ENCODE measurements around the gene ZBTB46. TPM values are rescaled to one million over a fixed set of nuclear protein-coding genes. Genes with fewer than 3 reads are reported as not detected.
A peak's percentile ranks its signal among the peaks of the same experiment; 100 is the strongest.

The ZBTB46 gene
- total RNA-seq, 1 donor from 2014 or later = 3.5 TPM

- no peak for DNase-seq (ENCODE audit: low read depth)
Observed at GRCh38 chr20:63746751-63747315, 84.2 kb downstream of the ZBTB46 start.

- DNase-seq (ENCODE audit: low read depth) = no peak
Observed at GRCh38 chr20:63745961-63746731, 84.9 kb downstream of the ZBTB46 start.

- DNase-seq (ENCODE audit: low read depth) = no peak
Observed at GRCh38 chr20:63745424-63745805, 85.6 kb downstream of the ZBTB46 start.

- no peak for DNase-seq (ENCODE audit: low read depth)
Observed at GRCh38 chr20:63744574-63745423, 86.3 kb downstream of the ZBTB46 start.

- no peak for DNase-seq (ENCODE audit: low read depth)
Observed at GRCh38 chr20:63744158-63744557, 86.9 kb downstream of the ZBTB46 start.

GRCh38 chr20:63743210-63743970 is 87.7 kb downstream of the ZBTB46 start:
- no peak for DNase-seq (ENCODE audit: low read depth)

- DNase-seq (ENCODE audit: low read depth) = no peak
Observed at GRCh38 chr20:63742381-63743024, 88.6 kb downstream of the ZBTB46 start.

GRCh38 chr20:63741676-63742380 is 89.2 kb downstream of the ZBTB46 start:
- DNase-seq (ENCODE audit: low read depth) = no peak

- DNase-seq (ENCODE audit: low read depth) = no peak
Observed at GRCh38 chr20:63741354-63741675, 89.7 kb downstream of the ZBTB46 start.

GRCh38 chr20:63740627-63741353 is 90.3 kb downstream of the ZBTB46 start:
- peak; percentile 66 for DNase-seq (ENCODE audit: low read depth)

GRCh38 chr20:63740070-63740626 is 90.9 kb downstream of the ZBTB46 start:
- DNase-seq (ENCODE audit: low read depth) = no peak

- peak; percentile 33 for DNase-seq (ENCODE audit: low read depth)
Observed at GRCh38 chr20:63739130-63740069, 91.7 kb downstream of the ZBTB46 start, which contains the start of gene SLC2A4RG. SLC2A4RG (plus strand) TSS chr20:63739776; CDS start chr20:63739913, 137 bp downstream.

- peak; percentile 7 for DNase-seq (ENCODE audit: low read depth)
Observed at GRCh38 chr20:63738687-63739129, 92.4 kb downstream of the ZBTB46 start.

GRCh38 chr20:63737945-63738686 is 92.9 kb downstream of the ZBTB46 start:
- DNase-seq (ENCODE audit: low read depth) = no peak

GRCh38 chr20:63737695-63737944 is 93.4 kb downstream of the ZBTB46 start:
- DNase-seq (ENCODE audit: low read depth) = no peak

- DNase-seq (ENCODE audit: low read depth) = no peak
Observed at GRCh38 chr20:63736893-63737694, 94.0 kb downstream of the ZBTB46 start.

Measured in renal cortical epithelial cell (primary cell).